Measurements from ENCODE around the gene LCE2A. TPM values are rescaled to one million over a fixed set of nuclear protein-coding genes. Genes with fewer than 3 reads are reported as not detected.
"Not testable (repeated sequence)": the region's sequence is repeated elsewhere in the genome, so short reads cannot be mapped to it uniquely, and the experiment has no call there.

Gene LCE2A
- total RNA-seq, 2 donors from 2014 or later = not detected

DNA sequence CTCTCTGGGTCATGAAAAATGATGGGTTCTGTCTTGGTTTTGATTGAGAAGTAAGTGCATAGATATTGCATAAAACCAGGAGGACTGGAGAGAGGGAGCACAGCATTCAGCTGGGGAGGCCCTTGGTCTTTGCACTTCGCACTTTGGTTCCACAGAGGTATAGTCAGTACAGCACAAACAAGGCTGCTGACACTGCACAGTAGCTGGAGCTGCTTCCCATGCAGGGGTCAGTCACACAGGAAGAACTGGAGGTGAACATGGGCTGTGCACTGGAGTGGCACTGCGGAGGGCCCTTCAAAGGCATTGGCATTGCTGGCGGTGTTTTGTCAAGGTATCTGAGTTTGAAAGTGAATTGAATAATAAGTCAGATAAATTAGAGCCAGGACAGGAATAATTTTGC, 39.5 kb upstream of the LCE2A start:
- no peak for TF ChIP-seq POLR2AphosphoS5 (IDR thresholded peaks at IDR 0.05)
- TF ChIP-seq, protein P1, sequence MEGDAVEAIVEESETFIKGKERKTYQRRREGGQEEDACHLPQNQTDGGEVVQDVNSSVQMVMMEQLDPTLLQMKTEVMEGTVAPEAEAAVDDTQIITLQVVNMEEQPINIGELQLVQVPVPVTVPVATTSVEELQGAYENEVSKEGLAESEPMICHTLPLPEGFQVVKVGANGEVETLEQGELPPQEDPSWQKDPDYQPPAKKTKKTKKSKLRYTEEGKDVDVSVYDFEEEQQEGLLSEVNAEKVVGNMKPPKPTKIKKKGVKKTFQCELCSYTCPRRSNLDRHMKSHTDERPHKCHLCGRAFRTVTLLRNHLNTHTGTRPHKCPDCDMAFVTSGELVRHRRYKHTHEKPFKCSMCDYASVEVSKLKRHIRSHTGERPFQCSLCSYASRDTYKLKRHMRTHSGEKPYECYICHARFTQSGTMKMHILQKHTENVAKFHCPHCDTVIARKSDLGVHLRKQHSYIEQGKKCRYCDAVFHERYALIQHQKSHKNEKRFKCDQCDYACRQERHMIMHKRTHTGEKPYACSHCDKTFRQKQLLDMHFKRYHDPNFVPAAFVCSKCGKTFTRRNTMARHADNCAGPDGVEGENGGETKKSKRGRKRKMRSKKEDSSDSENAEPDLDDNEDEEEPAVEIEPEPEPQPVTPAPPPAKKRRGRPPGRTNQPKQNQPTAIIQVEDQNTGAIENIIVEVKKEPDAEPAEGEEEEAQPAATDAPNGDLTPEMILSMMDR (IDR thresholded peaks at IDR 0.05) = no peak
- TF ChIP-seq POLR2A (IDR thresholded peaks at IDR 0.05) = no peak
- DNase-seq (ENCODE audit: low spot score) = no peak
- no peaks in the 10 kb centered on the region for H3K36me3 ChIP-seq
- 89% methylated on average over 3 of the region's 3 CpGs for WGBS
- no peak overlapping the region for H3K27ac ChIP-seq
- intact Hi-C loops (cut with DNase I) = no loop called here
- no peaks in the 10 kb centered on the region for H3K4me1 ChIP-seq (replicated peaks)
- no peaks in the 10 kb centered on the region for H3K27me3 ChIP-seq (replicated peaks; ENCODE audit: insufficient read depth)
- no peaks in the 10 kb centered on the region for H3K9me3 ChIP-seq
- H3K4me3 ChIP-seq = no peak overlapping the region

DNA sequence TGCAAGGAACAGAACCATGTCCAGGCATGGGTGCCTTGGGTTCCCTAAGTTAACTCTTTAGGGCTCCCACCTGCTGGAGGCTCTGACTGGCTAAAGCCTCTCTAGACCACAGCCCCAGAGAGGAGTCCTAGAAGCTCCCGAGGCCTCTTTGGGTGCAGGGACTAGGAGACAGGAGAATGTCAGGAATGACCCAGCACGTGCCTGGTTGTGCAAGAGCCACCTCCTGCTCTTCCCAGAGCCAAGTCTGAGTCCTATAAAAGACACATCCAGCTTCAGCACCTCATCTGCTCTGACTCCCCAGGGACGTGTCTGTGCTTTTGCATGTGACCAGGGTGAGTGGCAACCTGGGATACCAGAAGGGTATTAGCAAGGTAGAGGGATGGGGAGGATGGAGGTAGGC, 35.0 kb upstream of the LCE2A start, which contains the start of gene LCE2D:
Gene LCE2D (plus strand): TSS at position 283 of the 400 bp plus-strand sequence. CDS start 726 bp downstream, outside the sequence.
- Histone ChIP-seq H3K27me3 (replicated peaks; ENCODE audit: insufficient read depth) (no peaks in the 10 kb centered on the region), H3K9me3 (no peaks in the 10 kb centered on the region), H3K27ac (no peak within 1 kb of the TSS), H3K36me3 (no peaks in the 10 kb centered on the region), H3K4me1 (replicated peaks) (no peaks in the 10 kb centered on the region), H3K4me3 (no peak within 1 kb of the TSS)
- DNase-seq (ENCODE audit: low spot score) = no peak
- WGBS = 58% methylated on average over 3 of the region's 3 CpGs
- intact Hi-C loops (cut with DNase I) = no loop called here
- TF ChIP-seq POLR2AphosphoS5 (IDR thresholded peaks at IDR 0.05) (no peak), POLR2A (IDR thresholded peaks at IDR 0.05) (no peak)
- TF ChIP-seq, protein P1 (IDR thresholded peaks at IDR 0.05) = no peak

DNA sequence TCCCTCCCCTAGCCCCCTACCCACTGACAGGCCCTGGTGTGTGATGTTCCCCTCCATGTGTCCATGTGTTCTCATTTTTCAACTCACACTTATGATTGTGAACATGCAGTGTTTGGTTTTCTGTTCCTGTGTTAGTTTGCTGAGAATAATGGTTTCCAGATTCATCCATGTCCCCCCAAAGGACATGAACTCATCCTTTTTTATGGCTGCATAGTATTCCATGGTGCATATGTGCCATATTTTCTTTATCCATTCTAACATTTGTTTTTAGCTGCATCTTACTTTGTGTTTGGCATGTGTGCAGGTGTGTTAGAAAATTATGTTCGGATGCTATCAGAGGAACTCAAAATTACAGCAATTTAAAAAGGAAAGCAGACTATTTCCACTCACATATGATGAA, 32.0 kb upstream of the LCE2A start:
- DNase-seq (ENCODE audit: low spot score); H3K4me3 ChIP-seq; H3K27ac ChIP-seq; H3K4me1 ChIP-seq (replicated peaks); intact Hi-C loops (cut with DNase I); H3K27me3 ChIP-seq (replicated peaks; ENCODE audit: insufficient read depth); H3K36me3 ChIP-seq; H3K9me3 ChIP-seq: not testable (repeated sequence)
- WGBS = 94% methylated on average over 1 of the region's 1 CpG

DNA sequence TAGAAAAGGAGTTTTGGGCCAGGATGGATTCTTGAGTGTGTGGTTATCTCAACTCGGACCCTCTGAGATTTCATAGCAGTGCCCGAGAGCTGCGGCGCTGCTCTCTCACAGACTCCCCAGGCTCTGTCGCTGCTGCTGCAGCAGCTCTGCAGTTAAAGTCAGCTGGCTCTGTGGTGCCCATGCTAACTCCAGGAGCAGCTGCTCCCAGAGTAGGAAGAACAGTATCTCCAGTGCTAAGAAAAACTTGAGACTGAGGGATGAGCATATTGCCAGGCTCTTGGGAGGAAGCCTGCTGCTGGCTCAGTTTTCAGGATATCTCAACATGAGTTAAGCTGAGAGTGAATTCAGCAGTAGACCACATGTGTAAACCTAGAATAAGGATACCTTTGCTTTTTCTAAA, 30.5 kb upstream of the LCE2A start:
- H3K27ac ChIP-seq = no peak overlapping the region
- H3K4me3 ChIP-seq = no peak overlapping the region
- no peaks in the 10 kb centered on the region for H3K36me3 ChIP-seq
- 85% methylated on average over 5 of the region's 5 CpGs for WGBS
- no peaks in the 10 kb centered on the region for H3K9me3 ChIP-seq
- intact Hi-C loops (cut with DNase I) = no loop called here
- no peak for TF ChIP-seq POLR2AphosphoS5 (IDR thresholded peaks at IDR 0.05)
- TF ChIP-seq, protein P1 (IDR thresholded peaks at IDR 0.05) = no peak
- TF ChIP-seq POLR2A (IDR thresholded peaks at IDR 0.05) = no peak
- no peak for DNase-seq (ENCODE audit: low spot score)
- H3K27me3 ChIP-seq (replicated peaks; ENCODE audit: insufficient read depth) = no peaks in the 10 kb centered on the region
- H3K4me1 ChIP-seq (replicated peaks) = no peaks in the 10 kb centered on the region

DNA sequence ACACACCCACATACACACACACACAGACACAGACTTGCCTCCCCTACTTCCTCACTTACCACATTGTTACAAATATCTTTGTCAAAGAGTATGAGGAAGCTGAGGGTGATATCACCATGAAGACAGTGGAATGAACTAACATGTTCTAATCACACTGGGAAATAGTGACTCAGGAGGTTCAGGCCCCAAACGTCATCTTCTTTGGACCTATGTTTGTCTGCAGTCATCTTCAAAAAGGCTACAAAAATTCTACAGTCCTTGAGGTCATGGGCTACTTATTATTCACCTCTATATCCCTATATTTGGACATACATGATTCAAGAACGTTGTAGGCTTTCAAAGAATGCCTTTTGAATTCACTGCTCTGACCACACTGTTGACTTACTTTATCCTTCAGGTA, 25.1 kb upstream of the LCE2A start:
- H3K36me3 ChIP-seq = no peaks in the 10 kb centered on the region
- no peaks in the 10 kb centered on the region for H3K4me1 ChIP-seq (replicated peaks)
- TF ChIP-seq POLR2A (IDR thresholded peaks at IDR 0.05) = no peak
- TF ChIP-seq POLR2AphosphoS5 (IDR thresholded peaks at IDR 0.05) = no peak
- TF ChIP-seq, protein P1 (IDR thresholded peaks at IDR 0.05) = no peak
- H3K9me3 ChIP-seq = no peaks in the 10 kb centered on the region
- intact Hi-C loops (cut with DNase I) = no loop called here
- no peaks in the 10 kb centered on the region for H3K27me3 ChIP-seq (replicated peaks; ENCODE audit: insufficient read depth)
- WGBS = 52% methylated on average over 2 of the region's 2 CpGs
- DNase-seq (ENCODE audit: low spot score) = no peak
- no peak overlapping the region for H3K4me3 ChIP-seq
- no peak overlapping the region for H3K27ac ChIP-seq

DNA sequence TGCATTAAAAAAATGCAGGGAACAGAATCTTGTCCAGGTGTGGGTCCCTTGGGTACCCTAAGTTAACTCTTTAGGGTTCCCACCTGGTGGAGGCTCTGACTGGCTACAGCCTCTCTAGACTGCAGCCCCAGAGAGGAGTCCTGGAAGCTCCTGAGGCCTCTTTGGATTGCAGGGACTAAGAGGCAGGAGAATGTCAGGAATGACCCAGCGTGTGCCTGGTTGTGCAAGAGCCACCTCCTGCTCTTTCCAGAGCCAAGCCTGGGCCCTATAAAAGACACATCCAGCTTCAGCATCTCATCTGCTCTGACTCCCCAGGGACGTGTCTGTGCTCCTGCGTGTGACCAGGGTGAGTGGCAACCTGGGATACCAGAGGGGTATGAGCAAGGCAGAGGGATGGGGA, 23.2 kb upstream of the LCE2A start, which contains the start of gene LCE2C:
Gene LCE2C (plus strand): TSS at position 297 of the 400 bp plus-strand sequence. CDS start 737 bp downstream, outside the sequence.
- 87% methylated on average over 3 of the region's 3 CpGs for WGBS
- H3K4me3 ChIP-seq; H3K4me1 ChIP-seq (replicated peaks); H3K9me3 ChIP-seq; H3K36me3 ChIP-seq; DNase-seq (ENCODE audit: low spot score); intact Hi-C loops (cut with DNase I); H3K27ac ChIP-seq; H3K27me3 ChIP-seq (replicated peaks; ENCODE audit: insufficient read depth): not testable (repeated sequence)

Data from prostate gland (tissue), 2 donors.